ENCODE measurements around the gene ATRAID.

Gene ATRAID

DNA sequence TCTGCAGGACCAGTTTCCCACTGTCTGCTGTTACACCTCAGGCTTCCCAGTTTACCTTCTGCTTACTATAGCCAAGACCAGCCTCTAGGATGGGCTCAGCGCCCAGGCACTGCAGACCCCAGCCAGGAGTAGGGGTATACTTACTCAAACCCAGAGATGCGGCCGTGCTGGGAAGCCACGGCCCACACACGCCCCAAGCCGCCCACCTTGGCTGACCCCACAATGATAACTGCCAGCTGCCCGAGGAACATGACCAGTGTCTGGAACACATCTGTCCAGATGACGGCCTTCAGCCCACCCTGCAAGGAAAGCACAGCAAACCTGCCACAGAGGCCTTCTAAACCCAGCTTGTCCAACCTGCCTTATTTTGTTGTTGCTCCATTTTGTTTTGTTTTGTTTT, 6.6 kb upstream of the ATRAID start:
- H3K4me1 Mint-ChIP-seq, result peaks cover 22% of the 10 kb centered on the region
- ATAC-seq (no peak), DNase-seq (no peak)
- H3K9me3 Mint-ChIP-seq, result no peaks in the 10 kb centered on the region
- peaks cover 56% of the 10 kb centered on the region for H3K36me3 Mint-ChIP-seq (ENCODE audit: low read depth)
- no peak overlapping the region for H3K27ac Mint-ChIP-seq
- no peak overlapping the region for H3K4me3 Mint-ChIP-seq
- no peaks in the 10 kb centered on the region for H3K27me3 Mint-ChIP-seq

DNA sequence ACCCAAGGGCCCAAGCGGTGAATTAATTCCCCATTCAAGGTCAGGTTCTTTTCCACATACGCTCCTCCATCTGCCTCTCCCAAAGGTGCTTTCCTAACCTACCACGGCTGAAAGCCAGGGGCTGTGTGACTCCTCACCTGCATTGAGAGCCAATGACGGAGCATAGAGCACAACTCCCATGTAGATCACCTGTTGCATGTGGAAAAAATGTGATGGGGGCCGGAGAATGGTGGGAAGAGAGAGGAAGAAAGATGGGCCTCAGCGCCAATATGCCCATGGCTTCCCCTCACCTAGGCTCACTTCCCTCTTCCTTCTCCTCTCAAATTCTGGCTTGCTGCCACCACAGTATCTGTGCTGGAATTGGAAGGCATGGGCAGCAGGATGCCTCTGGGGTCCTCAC, 5.5 kb upstream of the ATRAID start:
- Mint-ChIP-seq H3K9me3 (no peaks in the 10 kb centered on the region), H3K36me3 (ENCODE audit: low read depth) (peaks cover 53% of the 10 kb centered on the region), H3K4me1 (peaks cover 27% of the 10 kb centered on the region), H3K4me3 (no peak overlapping the region), H3K27me3 (no peaks in the 10 kb centered on the region), H3K27ac (no peak overlapping the region)
- no peak for DNase-seq
- ATAC-seq, result no peak

DNA sequence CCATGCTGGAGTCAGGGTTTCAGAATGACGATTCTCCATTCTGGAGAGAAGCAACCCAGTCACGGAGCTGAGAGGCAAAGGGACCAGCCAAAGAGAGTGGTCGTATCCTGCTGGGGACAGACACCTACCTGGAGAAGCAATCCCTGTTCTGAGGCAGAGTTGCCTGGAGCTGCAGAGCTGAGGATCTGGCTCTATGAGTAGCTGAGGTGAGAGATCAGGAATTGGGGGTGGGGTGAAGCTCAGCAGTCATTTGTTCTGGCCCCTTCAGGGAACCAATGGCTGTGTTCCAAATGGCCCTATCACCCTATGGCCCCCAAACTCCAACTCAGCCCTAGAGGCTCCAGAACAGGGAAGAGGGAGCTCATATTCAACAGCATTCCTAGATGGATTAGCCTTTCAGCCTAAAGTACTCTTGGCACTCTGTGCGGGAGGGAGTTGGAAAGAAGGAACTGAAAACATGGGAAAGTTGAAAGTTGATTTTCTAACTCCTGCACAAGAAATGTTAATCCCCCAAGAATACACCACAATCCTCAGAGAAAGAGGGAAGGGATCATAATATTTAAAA, 3.3 kb upstream of the ATRAID start:
- Mint-ChIP-seq H3K27ac (no peak overlapping the region), H3K27me3 (no peaks in the 10 kb centered on the region), H3K4me3 (no peak overlapping the region), H3K36me3 (ENCODE audit: low read depth) (peaks cover 48% of the 10 kb centered on the region), H3K9me3 (no peaks in the 10 kb centered on the region), H3K4me1 (peaks cover 32% of the 10 kb centered on the region)
- DNase-seq (no peak), ATAC-seq (no peak)

DNA sequence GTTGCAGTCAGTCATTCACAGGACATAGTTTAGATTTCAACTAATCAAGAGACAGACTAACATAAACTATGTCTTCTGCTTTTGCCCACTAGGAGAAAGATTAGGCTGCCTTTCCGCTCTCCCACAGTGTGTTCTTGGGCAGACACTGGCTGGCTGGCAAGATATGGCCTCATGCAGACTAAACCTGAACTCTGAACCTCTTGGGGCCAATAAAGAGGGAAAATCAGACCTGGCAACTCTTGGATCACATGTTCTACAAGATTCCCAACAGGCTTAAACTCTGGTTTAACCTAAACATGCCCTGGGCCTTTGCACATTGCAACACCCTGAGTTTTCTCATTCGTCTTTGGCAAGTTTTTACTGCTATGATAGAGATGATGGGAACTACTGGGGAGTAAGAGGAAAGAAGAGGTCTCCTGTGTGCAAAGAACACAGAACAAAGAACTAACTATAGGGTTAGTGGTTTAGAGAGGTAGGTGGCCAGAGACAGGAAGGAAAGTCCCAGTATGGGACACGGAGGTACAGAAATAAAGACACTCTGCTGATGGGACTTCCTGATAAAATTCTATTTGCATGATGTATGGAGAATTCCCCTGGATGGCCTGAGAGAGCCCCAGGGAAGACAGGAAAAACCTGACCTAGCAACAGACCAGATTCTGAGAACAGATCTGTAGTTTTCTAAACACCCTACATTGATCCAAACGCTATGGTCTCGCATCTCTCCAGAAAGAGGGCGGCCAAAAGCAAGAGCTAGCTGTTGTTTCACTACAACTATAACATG, 2.0 kb upstream of the ATRAID start:
- no peak for DNase-seq

DNA sequence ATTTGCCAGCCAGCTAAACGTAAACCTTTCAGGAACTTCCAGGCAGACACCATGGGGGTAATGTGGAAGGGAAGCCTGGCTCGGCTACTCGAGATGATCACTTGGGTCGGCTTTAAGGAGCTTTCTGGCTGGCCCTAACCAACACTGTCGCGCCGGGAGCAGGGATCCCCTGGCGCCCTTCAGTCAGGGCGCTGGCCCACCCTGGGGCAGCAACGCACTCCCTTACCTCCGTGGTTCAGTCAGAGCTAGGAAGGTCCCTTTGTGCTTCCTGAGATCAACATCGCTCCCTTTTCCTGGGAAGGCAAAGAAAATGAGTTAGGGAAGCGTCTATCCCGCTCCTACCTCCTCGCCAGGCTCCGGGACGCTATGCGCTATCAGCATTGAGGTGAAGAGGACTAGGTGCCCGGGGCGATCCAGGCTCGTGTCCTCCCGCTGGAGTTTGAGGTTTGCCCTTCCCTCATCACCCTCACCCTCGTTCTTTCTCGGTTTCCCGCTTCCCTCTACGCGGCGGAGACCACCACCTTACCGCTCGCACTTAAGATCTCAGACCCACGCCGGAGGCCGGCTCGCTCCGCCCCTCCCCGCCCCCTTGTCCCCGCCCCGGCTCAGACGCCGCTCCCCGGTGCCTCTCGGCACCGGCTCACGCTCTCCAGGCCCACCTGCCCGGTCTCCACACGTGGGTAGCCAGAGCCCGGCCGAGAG, 449 bp upstream of the ATRAID start:
- Mint-ChIP-seq H3K27me3 (no peaks in the 10 kb centered on the region), H3K4me1 (peaks cover 38% of the 10 kb centered on the region), H3K9me3 (no peaks in the 10 kb centered on the region), H3K36me3 (ENCODE audit: low read depth) (peaks cover 46% of the 10 kb centered on the region), H3K27ac (peak overlapping the region; percentile 99), H3K4me3 (peak overlapping the region; percentile 98)
- ATAC-seq, result peak; percentile 85
- no peak for DNase-seq

More for the DNA sequence above, 2.0 kb upstream of the ATRAID start:
- no peaks in the 10 kb centered on the region for H3K27me3 Mint-ChIP-seq
- ATAC-seq, result no peak
- peaks cover 49% of the 10 kb centered on the region for H3K36me3 Mint-ChIP-seq (ENCODE audit: low read depth)
- peak overlapping the region; percentile 77 for H3K27ac Mint-ChIP-seq
- peaks cover 38% of the 10 kb centered on the region for H3K4me1 Mint-ChIP-seq
- no peaks in the 10 kb centered on the region for H3K9me3 Mint-ChIP-seq
- H3K4me3 Mint-ChIP-seq, result peak overlapping the region; percentile 69

DNA sequence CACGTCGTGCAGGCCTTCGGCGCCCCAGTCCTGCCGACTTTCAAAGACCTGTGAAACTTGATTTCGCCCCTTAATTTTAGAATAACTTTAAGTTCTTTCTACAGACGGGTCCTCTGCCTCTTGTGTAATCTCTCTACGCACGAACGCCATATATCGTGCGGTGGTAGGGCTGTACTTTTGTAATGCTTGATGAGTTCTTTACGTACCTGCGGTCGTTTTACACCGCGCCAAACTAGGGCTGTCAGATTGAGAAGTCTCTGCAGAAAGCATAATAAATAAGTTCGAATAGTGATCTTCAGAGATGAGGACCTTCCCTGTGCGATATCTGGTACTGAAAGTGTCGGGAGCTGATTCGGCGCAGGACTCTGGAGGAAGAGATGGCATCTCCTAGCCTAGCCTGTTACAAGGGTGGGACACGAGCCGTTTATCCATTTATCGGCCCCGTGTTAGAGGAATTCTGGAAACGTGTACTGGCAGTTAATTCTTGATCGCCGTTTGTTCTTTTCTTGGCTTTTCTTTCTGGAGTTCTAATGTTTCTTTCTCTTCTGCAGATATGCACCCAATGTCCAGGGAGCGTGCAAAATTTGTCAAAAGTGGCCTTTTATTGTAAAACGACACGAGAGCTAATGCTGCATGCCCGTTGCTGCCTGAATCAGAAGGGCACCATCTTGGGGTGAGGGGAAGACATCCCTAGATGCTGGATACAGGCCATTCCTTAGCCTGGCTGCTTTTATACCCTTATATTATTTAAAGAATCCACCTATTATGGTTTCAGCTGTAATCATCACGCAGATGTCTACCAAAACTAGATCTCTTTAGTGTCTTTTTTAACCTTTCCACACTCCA, 1.0 kb downstream of the ATRAID start:
- H3K4me1 Mint-ChIP-seq, result peaks cover 42% of the 10 kb centered on the region
- peak; percentile 36 for DNase-seq
- peaks cover 46% of the 10 kb centered on the region for H3K36me3 Mint-ChIP-seq (ENCODE audit: low read depth)
- ATAC-seq, result peak; percentile 13
- no peaks in the 10 kb centered on the region for H3K27me3 Mint-ChIP-seq
- peak overlapping the region; percentile 99 for H3K27ac Mint-ChIP-seq
- H3K4me3 Mint-ChIP-seq, result peak overlapping the region; percentile 98
- H3K9me3 Mint-ChIP-seq, result no peaks in the 10 kb centered on the region

DNA sequence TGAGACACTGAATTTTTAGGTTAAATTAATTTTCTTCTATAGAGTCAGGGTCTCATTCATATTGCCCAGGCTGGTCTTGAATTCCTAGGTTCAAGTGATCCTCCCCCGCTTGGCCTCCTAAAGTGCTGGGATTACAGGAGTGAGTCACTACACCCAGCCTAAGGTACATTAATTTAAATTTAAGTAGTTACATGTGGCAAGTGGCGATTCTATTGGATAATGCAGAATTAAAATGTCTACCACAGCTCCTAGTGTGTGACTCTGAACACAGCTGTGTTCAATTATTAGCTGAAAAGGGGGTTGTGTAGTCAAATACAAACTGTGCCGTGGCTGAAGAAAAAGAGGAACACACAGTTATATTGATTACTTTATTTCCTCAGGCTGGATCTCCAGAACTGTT, 3.1 kb downstream of the ATRAID start:
- no peaks in the 10 kb centered on the region for H3K27me3 Mint-ChIP-seq
- H3K9me3 Mint-ChIP-seq, result no peaks in the 10 kb centered on the region
- DNase-seq (no peak), ATAC-seq (no peak)
- peaks cover 48% of the 10 kb centered on the region for H3K36me3 Mint-ChIP-seq (ENCODE audit: low read depth)
- H3K27ac Mint-ChIP-seq, result no peak overlapping the region
- H3K4me3 Mint-ChIP-seq, result no peak overlapping the region
- H3K4me1 Mint-ChIP-seq, result peaks cover 49% of the 10 kb centered on the region

DNA sequence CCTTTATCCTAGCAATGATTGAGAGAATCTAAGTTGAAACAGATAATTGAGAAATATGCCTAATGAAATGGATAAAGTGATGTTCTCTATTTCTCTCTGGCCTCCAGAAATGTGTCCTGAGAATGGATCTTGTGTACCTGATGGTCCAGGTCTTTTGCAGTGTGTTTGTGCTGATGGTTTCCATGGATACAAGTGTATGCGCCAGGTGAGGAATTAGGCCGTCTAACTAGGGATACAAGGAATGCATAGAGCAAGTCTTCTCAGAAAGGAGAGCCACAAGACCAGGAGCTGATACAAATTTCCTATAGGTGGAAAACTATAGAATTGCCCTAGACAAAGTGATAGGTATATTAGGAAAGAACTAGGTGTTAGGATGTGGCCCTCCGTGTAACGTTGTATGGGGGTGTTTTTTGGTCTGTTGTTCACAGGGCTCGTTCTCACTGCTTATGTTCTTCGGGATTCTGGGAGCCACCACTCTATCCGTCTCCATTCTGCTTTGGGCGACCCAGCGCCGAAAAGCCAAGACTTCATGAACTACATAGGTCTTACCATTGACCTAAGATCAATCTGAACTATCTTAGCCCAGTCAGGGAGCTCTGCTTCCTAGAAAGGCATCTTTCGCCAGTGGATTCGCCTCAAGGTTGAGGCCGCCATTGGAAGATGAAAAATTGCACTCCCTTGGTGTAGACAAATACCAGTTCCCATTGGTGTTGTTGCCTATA, 4.7 kb downstream of the ATRAID start:
- H3K27ac Mint-ChIP-seq, result peak overlapping the region; percentile 87
- H3K4me3 Mint-ChIP-seq, result peak overlapping the region; percentile 90
- no peak for DNase-seq
- H3K27me3 Mint-ChIP-seq, result no peaks in the 10 kb centered on the region
- no peaks in the 10 kb centered on the region for H3K9me3 Mint-ChIP-seq
- H3K36me3 Mint-ChIP-seq (ENCODE audit: low read depth), result peaks cover 59% of the 10 kb centered on the region
- H3K4me1 Mint-ChIP-seq, result peaks cover 48% of the 10 kb centered on the region
- no peak for ATAC-seq

DNA sequence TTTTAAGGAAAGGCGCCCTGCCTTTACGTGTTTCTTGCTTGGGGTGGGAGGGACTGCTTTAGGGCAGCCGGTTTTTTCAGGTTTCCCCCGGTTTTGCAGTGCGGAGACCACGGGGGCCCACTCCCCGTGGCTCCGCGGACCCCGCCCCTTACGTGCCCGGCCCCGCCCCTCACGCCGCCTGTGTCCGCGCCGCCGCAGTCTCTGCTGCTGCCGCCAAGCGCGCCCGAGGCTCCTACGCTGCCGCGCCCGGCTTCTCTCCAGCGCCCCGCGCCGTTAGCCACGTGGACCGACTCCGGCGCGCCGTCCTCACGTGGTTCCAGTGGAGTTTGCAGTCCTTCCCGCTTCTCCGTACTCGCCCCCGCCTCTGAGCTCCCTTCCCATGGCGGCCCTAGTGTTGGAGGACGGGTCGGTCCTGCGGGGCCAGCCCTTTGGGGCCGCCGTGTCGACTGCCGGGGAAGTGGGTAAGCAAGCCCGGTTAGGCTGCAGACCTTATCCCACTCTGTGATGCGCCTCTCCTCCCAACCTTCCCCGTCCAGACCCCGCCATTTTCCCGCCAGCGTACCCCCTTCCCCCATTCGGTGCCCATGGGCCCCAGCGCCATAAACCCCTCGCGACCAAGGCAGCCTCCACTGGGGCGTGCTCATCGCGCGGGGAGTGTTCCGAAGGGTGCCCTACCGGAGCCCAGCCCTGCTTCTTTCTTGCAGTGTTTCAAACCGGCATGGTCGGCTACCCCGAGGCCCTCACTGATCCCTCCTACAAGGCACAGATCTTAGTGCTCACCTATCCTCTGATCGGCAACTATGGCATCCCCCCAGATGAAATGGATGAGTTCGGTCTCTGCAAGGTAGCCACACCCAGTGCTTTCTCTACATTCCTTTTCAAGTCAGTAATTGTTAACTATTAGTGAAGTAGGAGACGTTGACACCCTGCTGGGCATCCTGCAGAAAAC, 5.6 kb downstream of the ATRAID start, which contains the start of gene CAD:
CAD (plus strand) TSS at position 197 of the 949 bp plus-strand sequence; CDS start at position 380, 183 bp downstream.
- DNase-seq (peak; percentile 94), ATAC-seq (peak; percentile 89)
- peaks cover 66% of the 10 kb centered on the region for H3K36me3 Mint-ChIP-seq (ENCODE audit: low read depth)
- peak within 1 kb of the TSS; percentile 87 for H3K27ac Mint-ChIP-seq
- H3K27me3 Mint-ChIP-seq, result no peaks in the 10 kb centered on the region
- peaks cover 48% of the 10 kb centered on the region for H3K4me1 Mint-ChIP-seq
- H3K4me3 Mint-ChIP-seq, result peak within 1 kb of the TSS; percentile 90
- no peaks in the 10 kb centered on the region for H3K9me3 Mint-ChIP-seq

DNA sequence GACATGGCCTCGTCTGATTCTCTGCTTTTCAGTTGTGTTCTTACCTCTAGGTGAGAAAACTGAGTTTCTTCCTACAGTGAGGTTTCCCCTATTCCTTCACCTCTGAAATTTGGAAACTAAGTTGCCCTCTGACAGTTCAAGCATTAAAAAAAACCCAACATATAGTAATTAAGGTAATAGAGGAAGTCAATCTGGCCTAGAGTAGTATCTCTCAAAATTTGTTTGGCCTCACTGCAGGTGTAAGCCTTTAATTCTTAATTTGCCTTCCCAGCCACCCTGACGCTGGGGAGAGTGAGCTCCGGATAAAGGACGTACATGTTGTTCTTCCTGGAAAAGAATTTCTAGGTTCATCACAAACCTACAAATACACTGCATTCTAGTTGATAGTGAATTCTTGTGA, 6.8 kb downstream of the ATRAID start:
- Mint-ChIP-seq H3K27me3 (no peaks in the 10 kb centered on the region), H3K4me1 (peaks cover 38% of the 10 kb centered on the region), H3K36me3 (ENCODE audit: low read depth) (peaks cover 73% of the 10 kb centered on the region), H3K27ac (peak overlapping the region; percentile 87), H3K9me3 (no peaks in the 10 kb centered on the region), H3K4me3 (peak overlapping the region; percentile 90)
- ATAC-seq (no peak), DNase-seq (no peak)

DNA sequence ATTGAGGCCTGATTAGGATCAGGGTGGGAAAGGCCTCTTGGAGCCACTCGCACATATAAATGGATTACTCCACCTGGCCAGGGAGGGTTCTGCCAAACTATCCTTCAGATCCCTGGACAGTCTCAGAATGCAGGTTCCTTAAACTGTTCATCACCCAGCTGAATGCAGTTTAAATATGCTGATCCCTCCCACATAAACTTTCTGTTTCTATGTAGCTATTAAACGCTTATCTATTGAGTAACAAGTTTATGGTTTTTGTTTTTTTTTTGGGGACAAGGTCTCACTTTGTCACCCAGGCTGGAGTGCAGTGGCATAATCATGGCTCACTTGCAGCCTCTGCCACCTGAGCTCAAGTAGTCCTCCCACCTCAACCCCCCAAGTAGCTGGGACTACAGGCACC, 7.2 kb downstream of the ATRAID start:
- H3K36me3 Mint-ChIP-seq (ENCODE audit: low read depth), result peaks cover 72% of the 10 kb centered on the region
- peak overlapping the region; percentile 87 for H3K27ac Mint-ChIP-seq
- DNase-seq (no peak), ATAC-seq (no peak)
- no peaks in the 10 kb centered on the region for H3K27me3 Mint-ChIP-seq
- H3K4me1 Mint-ChIP-seq, result peaks cover 35% of the 10 kb centered on the region
- no peaks in the 10 kb centered on the region for H3K9me3 Mint-ChIP-seq
- H3K4me3 Mint-ChIP-seq, result peak overlapping the region; percentile 90

DNA sequence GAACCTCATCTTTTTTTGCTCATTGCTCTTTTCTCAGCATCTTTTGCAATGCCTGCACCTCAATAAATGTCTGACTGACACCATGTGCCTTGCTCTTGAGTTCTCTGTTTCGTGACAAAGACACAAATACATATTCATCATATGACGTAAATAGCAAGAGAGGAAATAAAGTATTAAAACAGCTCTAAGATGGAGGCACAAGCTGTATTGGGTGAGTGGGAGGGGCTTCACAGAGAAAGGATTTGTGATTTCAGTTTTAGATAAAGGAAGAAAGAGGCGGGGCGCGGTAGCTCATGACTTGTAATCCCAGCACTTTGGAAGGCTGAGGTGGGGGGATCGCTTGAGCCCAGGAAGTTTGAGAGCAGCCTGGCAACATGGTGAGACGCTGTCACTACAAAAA, 8.2 kb downstream of the ATRAID start:
- ATAC-seq, result no peak
- H3K4me1 Mint-ChIP-seq, result peaks cover 33% of the 10 kb centered on the region
- DNase-seq, result no peak
- H3K27ac Mint-ChIP-seq, result peak overlapping the region; percentile 34
- no peaks in the 10 kb centered on the region for H3K9me3 Mint-ChIP-seq
- peaks cover 78% of the 10 kb centered on the region for H3K36me3 Mint-ChIP-seq (ENCODE audit: low read depth)
- no peaks in the 10 kb centered on the region for H3K27me3 Mint-ChIP-seq
- H3K4me3 Mint-ChIP-seq, result peak overlapping the region; percentile 8

DNA sequence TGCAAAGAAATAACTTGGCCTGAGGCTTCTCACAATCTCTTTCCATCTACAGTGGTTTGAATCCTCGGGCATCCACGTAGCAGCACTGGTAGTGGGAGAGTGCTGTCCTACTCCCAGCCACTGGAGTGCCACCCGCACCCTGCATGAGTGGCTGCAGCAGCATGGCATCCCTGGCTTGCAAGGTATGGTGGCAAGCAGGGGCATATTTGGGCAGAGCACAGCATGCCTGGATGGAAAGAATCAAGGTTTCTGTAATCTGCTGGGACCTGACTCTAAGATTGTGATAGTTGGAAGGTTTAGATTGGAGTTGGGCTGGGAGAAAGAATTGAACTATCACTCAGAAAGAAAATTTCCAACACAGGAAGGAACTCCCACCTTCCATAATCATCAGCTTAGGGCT, 9.3 kb downstream of the ATRAID start:
- ATAC-seq, result no peak
- Mint-ChIP-seq H3K36me3 (ENCODE audit: low read depth) (peaks cover 77% of the 10 kb centered on the region), H3K4me3 (no peak overlapping the region), H3K9me3 (no peaks in the 10 kb centered on the region), H3K27me3 (no peaks in the 10 kb centered on the region), H3K4me1 (peaks cover 33% of the 10 kb centered on the region), H3K27ac (no peak overlapping the region)
- no peak for DNase-seq

Data from activated naive CD8-positive, alpha-beta T cell treated with anti-CD3 and anti-CD28 coated beads, Interleukin-2, amount 50 U/mL, for 24 hours (primary cell).